OCI-LY1 (cell line): ENCODE results near the gene PDGFA.

Experiments used
- H2AFZ ChIP-seq: fragments of 200-600 bp; sonication (generic), shearing (Covaris generic); 2 replicates; pipeline ENCODE4 v1.6.0; 2014; ENCODE audit warnings: antibody characterized with exemption, mild to moderate bottlenecking, low read length
- H3F3A ChIP-seq: fragments of 200-600 bp; sonication (generic), shearing (Covaris generic); 2 replicates; pipeline ENCODE4 v1.6.0; 2014; ENCODE audit warnings: mild to moderate bottlenecking, antibody characterized with exemption, low read length, moderate library complexity; ENCODE audit not compliant: insufficient read depth
- H3K27ac ChIP-seq: fragments of 200-600 bp; sonication (generic); 2 replicates; pipeline ENCODE4 v1.5.1; 2014; ENCODE audit warnings: low read length, mixed run types, mild to moderate bottlenecking, low read depth; ENCODE audit not compliant: poor library complexity, severe bottlenecking
- H3K27me3 ChIP-seq: fragments of 200-600 bp; sonication (generic); 2 replicates; pipeline ENCODE4 v1.6.0; 2014; ENCODE audit warnings: antibody characterized with exemption, mild to moderate bottlenecking, low read length, moderate library complexity; ENCODE audit not compliant: insufficient read depth
- H3K36me3 ChIP-seq: fragments of 200-600 bp; sonication (generic); 2 replicates; pipeline ENCODE4 v1.6.1; 2014; ENCODE audit warnings: mild to moderate bottlenecking, antibody characterized with exemption, low read length, moderate library complexity, mixed read lengths; ENCODE audit not compliant: insufficient read depth
- H3K4me1 ChIP-seq: fragments of 200-600 bp; sonication (generic); 2 replicates; pipeline ENCODE4 v1.5.1; 2014; ENCODE audit warnings: mild to moderate bottlenecking, low read length, moderate library complexity; ENCODE audit not compliant: insufficient read depth, severe bottlenecking
- H3K4me2 ChIP-seq: fragments of 200-600 bp; sonication (generic), shearing (Covaris generic); 2 replicates; pipeline ENCODE4 v1.6.1; 2014; ENCODE audit warnings: low read length
- H3K4me3 ChIP-seq: fragments of 200-600 bp; sonication (generic); 2 replicates; pipeline ENCODE4 v1.5.1; 2014; ENCODE audit warnings: low read length, low read depth, mild to moderate bottlenecking, mixed read lengths; ENCODE audit not compliant: poor library complexity, severe bottlenecking
- H3K79me2 ChIP-seq: fragments of 200-600 bp; shearing (Covaris generic); 2 replicates; pipeline ENCODE4 v1.6.1; 2016; ENCODE audit warnings: mixed run types, low read length, mixed read lengths; ENCODE audit not compliant: insufficient read depth
- H3K9ac ChIP-seq: fragments of 200-600 bp; sonication (generic), shearing (Covaris generic); 2 replicates; pipeline ENCODE4 v1.6.1; 2014; ENCODE audit warnings: mild to moderate bottlenecking, low read length, mixed read lengths
- H3K9me2 ChIP-seq: fragments of 200-600 bp; sonication (generic), shearing (Covaris generic); 2 replicates; pipeline ENCODE4 v1.6.1; 2014; ENCODE audit warnings: low read depth, mild to moderate bottlenecking, low read length, mixed read lengths
- H3K9me3 ChIP-seq: fragments of 200-600 bp; shearing (Covaris generic); 2 replicates; pipeline ENCODE4 v1.6.1; 2014; ENCODE audit warnings: low read length, mixed read lengths
- H4K20me1 ChIP-seq: fragments of 200-600 bp; sonication (generic), shearing (Covaris generic); 2 replicates; pipeline ENCODE4 v1.6.0; 2016; ENCODE audit warnings: mild to moderate bottlenecking, low read length; ENCODE audit not compliant: insufficient read depth
- CTCF ChIP-seq: fragments of 200-600 bp; sonication (generic), shearing (Covaris generic); IDR thresholded peaks from 2 replicates; pipeline ENCODE4 v1.5.1; 2017; ENCODE audit warnings: mild to moderate bottlenecking, antibody characterized with exemption, low read length, moderate library complexity, mixed read lengths
- EZH2 ChIP-seq: fragments of 200-600 bp; sonication (generic), shearing (Covaris generic); IDR thresholded peaks from 2 replicates; pipeline ENCODE4 v1.8.0; 2017; ENCODE audit warnings: borderline replicate concordance, mixed run types, mild to moderate bottlenecking, antibody characterized with exemption, low read length, moderate library complexity, mixed read lengths

The PDGFA gene

GRCh38 chr7:562789-563628, 43.4 kb upstream of the PDGFA start:
- H3K4me2 ChIP-seq, result no peak overlapping the region
- no peak overlapping the region for H3K9ac ChIP-seq
- no peaks in the 10 kb centered on the region for H3K4me1 ChIP-seq
- no peaks in the 10 kb centered on the region for H3K36me3 ChIP-seq
- no peak for TF ChIP-seq EZH2
- no peak for TF ChIP-seq CTCF
- no peaks in the 10 kb centered on the region for H3K27me3 ChIP-seq
- no peak overlapping the region for H2AFZ ChIP-seq
- H3K4me3 ChIP-seq, result no peak overlapping the region
- H3K9me3 ChIP-seq, result no peaks in the 10 kb centered on the region
- H4K20me1 ChIP-seq, result no peaks in the 10 kb centered on the region
- H3K79me2 ChIP-seq, result no peaks in the 10 kb centered on the region
- no peaks in the 10 kb centered on the region for H3F3A ChIP-seq
- H3K9me2 ChIP-seq, result no peaks in the 10 kb centered on the region
- H3K27ac ChIP-seq, result no peak overlapping the region

GRCh38 chr7:562374-562675, 42.7 kb upstream of the PDGFA start:
- no peaks in the 10 kb centered on the region for H3K9me2 ChIP-seq
- H3K27ac ChIP-seq, result no peak overlapping the region
- no peak overlapping the region for H2AFZ ChIP-seq
- no peak for TF ChIP-seq EZH2
- H4K20me1 ChIP-seq, result no peaks in the 10 kb centered on the region
- no peaks in the 10 kb centered on the region for H3K9me3 ChIP-seq
- H3K36me3 ChIP-seq, result no peaks in the 10 kb centered on the region
- H3K4me3 ChIP-seq, result no peak overlapping the region
- H3K27me3 ChIP-seq, result no peaks in the 10 kb centered on the region
- no peaks in the 10 kb centered on the region for H3K4me1 ChIP-seq
- no peaks in the 10 kb centered on the region for H3K79me2 ChIP-seq
- H3K9ac ChIP-seq, result no peak overlapping the region
- H3F3A ChIP-seq, result no peaks in the 10 kb centered on the region
- H3K4me2 ChIP-seq, result no peak overlapping the region

GRCh38 chr7:561631-562373, 42.2 kb upstream of the PDGFA start:
- Histone ChIP-seq H3K27ac (no peak overlapping the region), H4K20me1 (no peaks in the 10 kb centered on the region), H2AFZ (no peak overlapping the region), H3K4me3 (no peak overlapping the region), H3F3A (no peaks in the 10 kb centered on the region), H3K36me3 (no peaks in the 10 kb centered on the region), H3K4me2 (no peak overlapping the region), H3K27me3 (no peaks in the 10 kb centered on the region), H3K9me2 (no peaks in the 10 kb centered on the region), H3K79me2 (no peaks in the 10 kb centered on the region), H3K4me1 (no peaks in the 10 kb centered on the region), H3K9me3 (no peaks in the 10 kb centered on the region), H3K9ac (no peak overlapping the region)
- no peak for TF ChIP-seq CTCF
- no peak for TF ChIP-seq EZH2
